A673 (cell line): ENCODE measurements around the gene PDE9A. TPM values are rescaled to one million over a fixed set of nuclear protein-coding genes. Genes with fewer than 3 reads are reported as not detected.

Experiments used
- BruUV-seq: library from RNA; stranded (reverse); fragments of 400-500 nt; replicated peaks from 2 replicates; lab custom pipeline; 2021; lab: Mats Ljungman, UMichigan
- CTCF ChIA-PET: fragments of 300-600 bp; sonication (Branson Sonifier 250); formaldehyde crosslinking; loops from one replicate; lab custom pipeline; 2022; ENCODE audit warnings: antibody characterized with exemption; lab: Charles Lee
- POLR2A ChIA-PET: fragments of 300-600 bp; sonication (Branson Sonifier 250); formaldehyde crosslinking; loops from one replicate; lab custom pipeline; 2022; ENCODE audit warnings: antibody characterized with exemption; ENCODE audit not compliant: low non-redundant PET; lab: Charles Lee
- DNase-seq: peaks from one replicate; pipeline ENCODE4 v3.0.0-alpha.2; 2015; ENCODE audit warnings: low spot score
- H3K27ac ChIP-seq: fragments of 200-600 bp; sonication (generic); 2 replicates; pipeline ENCODE4 v1.5.1; 2016; ENCODE audit warnings: mixed run types, low read depth, mild to moderate bottlenecking, mixed read lengths, antibody characterized with exemption, low read length; ENCODE audit not compliant: poor library complexity, severe bottlenecking
- H3K27me3 ChIP-seq: fragments of 200-600 bp; sonication (generic); replicated peaks from 2 replicates; pipeline ENCODE4 v1.6.1; 2017; ENCODE audit warnings: mixed run types, low read depth, mild to moderate bottlenecking, mixed read lengths, antibody characterized with exemption, low read length; ENCODE audit not compliant: insufficient read depth, poor library complexity
- H3K36me3 ChIP-seq: fragments of 200-600 bp; sonication (generic); 2 replicates; pipeline ENCODE4 v1.6.1; 2016; ENCODE audit warnings: mixed run types, mild to moderate bottlenecking, mixed read lengths, antibody characterized with exemption, low read length; ENCODE audit not compliant: insufficient read depth, poor library complexity, severe bottlenecking
- H3K4me1 ChIP-seq: fragments of 200-600 bp; sonication (generic); 2 replicates; pipeline ENCODE4 v1.6.1; 2017; ENCODE audit warnings: mixed run types, mild to moderate bottlenecking, mixed read lengths, antibody characterized with exemption, low read length; ENCODE audit not compliant: insufficient read depth, poor library complexity, severe bottlenecking
- H3K4me3 ChIP-seq: fragments of 200-600 bp; sonication (generic); 2 replicates; pipeline ENCODE4 v1.5.1; 2016; ENCODE audit warnings: low read depth, mixed run types, mild to moderate bottlenecking, mixed read lengths, low read length; ENCODE audit not compliant: poor library complexity, severe bottlenecking
- H3K9me3 ChIP-seq: fragments of 200-600 bp; sonication (generic); 2 replicates; pipeline ENCODE4 v1.6.1; 2016; ENCODE audit warnings: mixed run types, low read depth, mild to moderate bottlenecking, mixed read lengths, antibody characterized with exemption, low read length; ENCODE audit not compliant: poor library complexity, severe bottlenecking
- CTCF ChIP-seq: fragments of 300-800, 200-600 bp; sonication (generic); conservative IDR thresholded peaks from 2 replicates; pipeline ENCODE4 v1.5.1; 2017; ENCODE audit warnings: low read depth, mild to moderate bottlenecking, antibody characterized with exemption, low read length, moderate library complexity, mixed read lengths
- EZH2 ChIP-seq: fragments of 200-600 bp; sonication (generic); IDR thresholded peaks from 2 replicates; pipeline ENCODE4 v1.6.1; 2017; ENCODE audit warnings: borderline replicate concordance, low read depth, mild to moderate bottlenecking, mixed read lengths, antibody characterized with exemption, low read length; ENCODE audit not compliant: poor library complexity, severe bottlenecking
- intact Hi-C: fragments of 100-400 bp; cut with micrococcal nuclease; formaldehyde crosslinking; loops from one replicate; pipeline ENCODE4 v1.10.0; 2022; ENCODE audit not compliant: unreplicated experiment
- total RNA-seq: library from RNA; stranded (reverse); gene quantifications from 2 replicates; pipeline ENCODE4 v1.2.3, GENCODE V29; 2021

PDE9A gene
- total RNA-seq, 1 experiment from 2014 or later: 14.3 TPM

GRCh38 chr21:42744520-42745445, 91.4 kb downstream of the PDE9A start:
- Histone ChIP-seq H3K36me3 (no peaks in the 10 kb centered on the region), H3K4me1 (no peaks in the 10 kb centered on the region), H3K27me3 (no peaks in the 10 kb centered on the region), H3K4me3 (no peak overlapping the region), H3K27ac (no peak overlapping the region), H3K9me3 (no peaks in the 10 kb centered on the region)
- TF ChIP-seq CTCF (no peak), EZH2 (no peak)
- BruUV-seq: no TSS peak
- ChIA-PET CTCF (interaction anchor here (0.6 kb wide), 1 partner anchor 147 kb away, joined by 5 read pairs; no protein-coding TSS in a partner anchor), POLR2A (no interaction called here)
- no peak for DNase-seq
- intact Hi-C loops: loop anchor here (10.0 kb wide), 1 partner anchor 60 kb away; no protein-coding TSS in a partner anchor

DNA sequence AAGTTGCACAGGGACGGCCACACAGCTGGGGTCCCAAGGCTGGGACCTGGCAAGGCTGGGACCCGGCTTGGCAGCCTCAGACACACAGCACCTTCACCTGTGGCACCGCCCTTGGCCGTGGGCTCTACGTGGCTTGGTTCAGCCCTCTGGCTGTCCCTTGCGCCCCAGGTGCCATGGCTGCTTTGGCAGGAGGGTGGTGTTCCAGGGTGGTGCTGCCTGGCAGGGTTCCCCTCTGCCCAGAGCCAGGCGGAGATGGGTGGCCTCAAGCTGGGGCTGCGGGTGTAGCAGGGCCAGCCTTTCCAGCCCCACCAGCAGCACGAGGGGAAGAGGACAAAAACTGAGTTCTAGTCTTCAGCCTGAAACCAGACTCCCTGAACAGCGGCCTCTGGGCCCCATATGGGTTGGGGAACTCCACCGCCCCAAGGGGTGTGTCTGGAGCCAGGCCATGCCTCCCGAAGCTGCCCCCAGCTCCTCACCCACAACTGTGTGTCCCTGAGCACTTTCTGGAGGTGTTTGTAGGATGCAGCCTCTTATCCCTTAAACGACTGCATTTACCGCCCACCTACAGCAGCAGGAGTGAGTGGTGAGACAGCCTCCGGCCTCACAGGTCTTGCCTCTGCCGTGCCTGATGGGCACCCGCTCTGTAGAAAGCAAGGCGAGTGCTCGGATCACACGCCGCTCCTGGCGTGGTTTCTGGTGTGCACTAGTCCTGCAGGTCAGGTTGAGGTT, 92.3 kb downstream of the PDE9A start:
- Histone ChIP-seq H3K4me3 (no peak overlapping the region), H3K27me3 (no peaks in the 10 kb centered on the region), H3K4me1 (no peaks in the 10 kb centered on the region), H3K9me3 (no peaks in the 10 kb centered on the region), H3K27ac (no peak overlapping the region), H3K36me3 (no peaks in the 10 kb centered on the region)
- ChIA-PET CTCF (interaction anchor here (0.6 to 0.7 kb wide), 2 partner anchors 29 to 148 kb away, joined by 4 to 5 read pairs; no protein-coding TSS in a partner anchor), POLR2A (no interaction called here)
- no peak for DNase-seq
- no TSS peak for BruUV-seq
- no peak for TF ChIP-seq EZH2
- no peak for TF ChIP-seq CTCF
- intact Hi-C loops: loop anchor here (10.0 kb wide), 1 partner anchor 59 kb away; no protein-coding TSS in a partner anchor

DNA sequence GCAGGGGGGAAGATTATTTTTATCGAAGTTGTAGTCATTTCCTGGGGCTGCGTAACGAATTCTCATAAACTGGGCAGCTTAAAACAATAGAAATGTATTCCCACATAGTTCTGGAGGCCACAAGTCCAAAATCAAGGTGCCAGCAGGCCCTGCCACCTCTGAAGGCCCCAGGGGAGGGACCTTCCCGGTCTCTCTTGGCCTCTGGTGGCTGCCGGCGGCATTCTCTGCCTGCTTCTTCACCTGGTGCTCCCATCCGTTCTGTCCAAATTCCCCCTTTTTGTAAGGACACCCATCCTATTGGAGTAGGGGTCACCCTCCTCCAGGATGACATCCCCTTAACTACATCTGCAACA, 92.8 kb downstream of the PDE9A start:
- Histone ChIP-seq H3K9me3 (no peaks in the 10 kb centered on the region), H3K27ac (no peak overlapping the region), H3K4me1 (no peaks in the 10 kb centered on the region), H3K4me3 (no peak overlapping the region), H3K27me3 (no peaks in the 10 kb centered on the region), H3K36me3 (no peaks in the 10 kb centered on the region)
- BruUV-seq: no TSS peak
- intact Hi-C loops: loop anchor here (10.0 kb wide), 1 partner anchor 59 kb away; no protein-coding TSS in a partner anchor
- DNase-seq: no peak
- TF ChIP-seq EZH2: no peak
- TF ChIP-seq CTCF: no peak
- POLR2A ChIA-PET: no interaction called here
- CTCF ChIA-PET: no interaction called here
